DOHH2 (cell line): Measurements from ENCODE around the gene PGAP1.

Experiments used
- H3F3A ChIP-seq: fragments of 200-600 bp; sonication (generic), shearing (Covaris generic); 2 replicates; pipeline ENCODE4 v1.6.0; 2016; ENCODE audit warnings: antibody characterized with exemption, mild to moderate bottlenecking; ENCODE audit not compliant: control insufficient read depth, insufficient read depth
- H3K27ac ChIP-seq: fragments of 200-600 bp; sonication (generic); 2 replicates; pipeline ENCODE4 v1.5.1; 2014; ENCODE audit warnings: low read depth, mild to moderate bottlenecking, low read length, moderate library complexity
- H3K27me3 ChIP-seq: fragments of 200-600 bp; sonication (generic); 2 replicates; pipeline ENCODE4 v1.6.1; 2014; ENCODE audit warnings: mild to moderate bottlenecking, low read length, mixed read lengths; ENCODE audit not compliant: control insufficient read depth
- H3K36me3 ChIP-seq: fragments of 200-600 bp; sonication (generic); 2 replicates; pipeline ENCODE4 v1.6.1; 2014; ENCODE audit warnings: mild to moderate bottlenecking, low read length, moderate library complexity, mixed read lengths; ENCODE audit not compliant: control insufficient read depth
- H3K4me1 ChIP-seq: fragments of 200-600 bp; sonication (generic); 2 replicates; pipeline ENCODE4 v1.6.1; 2014; ENCODE audit warnings: mild to moderate bottlenecking, low read length, mixed read lengths; ENCODE audit not compliant: control insufficient read depth
- H3K4me2 ChIP-seq: fragments of 200-600 bp; sonication (generic); 2 replicates; pipeline ENCODE4 v1.6.0; 2014; ENCODE audit warnings: mild to moderate bottlenecking, low read length, moderate library complexity
- H3K4me3 ChIP-seq: fragments of 200-600 bp; sonication (generic); 2 replicates; pipeline ENCODE4 v1.5.1; 2014; ENCODE audit warnings: mild to moderate bottlenecking, low read length, mixed read lengths
- H3K79me2 ChIP-seq: fragments of 200-600 bp; sonication (generic); 2 replicates; pipeline ENCODE4 v1.6.1; 2014; ENCODE audit warnings: mild to moderate bottlenecking, low read length, mixed read lengths; ENCODE audit not compliant: control insufficient read depth
- H3K9me2 ChIP-seq: fragments of 200-600 bp; sonication (generic); replicated peaks from 2 replicates; pipeline ENCODE4 v1.6.1; 2014; ENCODE audit warnings: mild to moderate bottlenecking, low read length, mixed read lengths; ENCODE audit not compliant: control insufficient read depth
- H3K9me3 ChIP-seq: fragments of 200-600 bp; sonication (generic); 2 replicates; pipeline ENCODE4 v1.6.1; 2014; ENCODE audit warnings: antibody characterized with exemption, low read length, mixed read lengths; ENCODE audit not compliant: control insufficient read depth, insufficient read depth
- H4K20me1 ChIP-seq: fragments of 200-600 bp; sonication (generic); 2 replicates; pipeline ENCODE4 v1.6.0; 2014; ENCODE audit warnings: low read depth, mild to moderate bottlenecking, antibody characterized with exemption, low read length, moderate library complexity; ENCODE audit not compliant: control insufficient read depth, insufficient read depth
- EZH2phosphoT487 ChIP-seq: fragments of 200-600 bp; sonication (generic); IDR thresholded peaks from 2 replicates; pipeline ENCODE4 v1.6.1; 2017; ENCODE audit warnings: borderline replicate concordance, mild to moderate bottlenecking, antibody characterized with exemption, low read length, moderate library complexity, mixed read lengths
- TF ChIP-seq, protein P1 (sequence below): fragments of 200-600 bp; sonication (generic); IDR thresholded peaks from one replicate; pipeline ENCODE4 v1.5.1; 2014; ENCODE audit warnings: antibody characterized with exemption, mild to moderate bottlenecking, low read depth, low read length; ENCODE audit not compliant: poor library complexity, severe bottlenecking

The PGAP1 gene

DNA sequence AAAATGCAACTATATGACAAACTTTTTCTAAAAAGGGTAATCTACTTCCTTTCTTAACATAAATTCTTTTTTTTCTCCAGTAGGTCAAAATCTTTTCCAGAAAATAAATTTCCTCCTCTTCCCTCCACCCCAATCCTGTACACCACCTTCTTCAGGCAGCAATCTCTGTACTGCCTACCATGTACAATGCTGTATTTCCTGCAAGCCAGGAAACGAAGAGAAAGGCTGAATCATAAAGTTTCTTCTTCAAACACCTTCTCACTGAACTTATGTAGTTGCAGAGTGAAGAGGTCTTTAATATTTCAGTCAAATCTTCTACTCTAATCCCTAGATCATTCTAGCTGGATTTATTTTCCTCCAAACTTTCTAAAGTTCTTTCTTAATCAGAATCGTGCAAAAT is 99.2 kb downstream of the PGAP1 start:
- Histone ChIP-seq H3K79me2 (no peaks in the 10 kb centered on the region), H3K27ac (no peak overlapping the region), H4K20me1 (no peaks in the 10 kb centered on the region), H3K27me3 (no peaks in the 10 kb centered on the region), H3K4me1 (no peaks in the 10 kb centered on the region), H3F3A (no peaks in the 10 kb centered on the region), H3K9me3 (no peaks in the 10 kb centered on the region), H3K4me3 (no peak overlapping the region), H3K9me2 (no peaks in the 10 kb centered on the region), H3K36me3 (no peaks in the 10 kb centered on the region), H3K4me2 (no peak overlapping the region)
- TF ChIP-seq, protein P1, sequence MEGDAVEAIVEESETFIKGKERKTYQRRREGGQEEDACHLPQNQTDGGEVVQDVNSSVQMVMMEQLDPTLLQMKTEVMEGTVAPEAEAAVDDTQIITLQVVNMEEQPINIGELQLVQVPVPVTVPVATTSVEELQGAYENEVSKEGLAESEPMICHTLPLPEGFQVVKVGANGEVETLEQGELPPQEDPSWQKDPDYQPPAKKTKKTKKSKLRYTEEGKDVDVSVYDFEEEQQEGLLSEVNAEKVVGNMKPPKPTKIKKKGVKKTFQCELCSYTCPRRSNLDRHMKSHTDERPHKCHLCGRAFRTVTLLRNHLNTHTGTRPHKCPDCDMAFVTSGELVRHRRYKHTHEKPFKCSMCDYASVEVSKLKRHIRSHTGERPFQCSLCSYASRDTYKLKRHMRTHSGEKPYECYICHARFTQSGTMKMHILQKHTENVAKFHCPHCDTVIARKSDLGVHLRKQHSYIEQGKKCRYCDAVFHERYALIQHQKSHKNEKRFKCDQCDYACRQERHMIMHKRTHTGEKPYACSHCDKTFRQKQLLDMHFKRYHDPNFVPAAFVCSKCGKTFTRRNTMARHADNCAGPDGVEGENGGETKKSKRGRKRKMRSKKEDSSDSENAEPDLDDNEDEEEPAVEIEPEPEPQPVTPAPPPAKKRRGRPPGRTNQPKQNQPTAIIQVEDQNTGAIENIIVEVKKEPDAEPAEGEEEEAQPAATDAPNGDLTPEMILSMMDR: no peak
- TF ChIP-seq EZH2phosphoT487: no peak

DNA sequence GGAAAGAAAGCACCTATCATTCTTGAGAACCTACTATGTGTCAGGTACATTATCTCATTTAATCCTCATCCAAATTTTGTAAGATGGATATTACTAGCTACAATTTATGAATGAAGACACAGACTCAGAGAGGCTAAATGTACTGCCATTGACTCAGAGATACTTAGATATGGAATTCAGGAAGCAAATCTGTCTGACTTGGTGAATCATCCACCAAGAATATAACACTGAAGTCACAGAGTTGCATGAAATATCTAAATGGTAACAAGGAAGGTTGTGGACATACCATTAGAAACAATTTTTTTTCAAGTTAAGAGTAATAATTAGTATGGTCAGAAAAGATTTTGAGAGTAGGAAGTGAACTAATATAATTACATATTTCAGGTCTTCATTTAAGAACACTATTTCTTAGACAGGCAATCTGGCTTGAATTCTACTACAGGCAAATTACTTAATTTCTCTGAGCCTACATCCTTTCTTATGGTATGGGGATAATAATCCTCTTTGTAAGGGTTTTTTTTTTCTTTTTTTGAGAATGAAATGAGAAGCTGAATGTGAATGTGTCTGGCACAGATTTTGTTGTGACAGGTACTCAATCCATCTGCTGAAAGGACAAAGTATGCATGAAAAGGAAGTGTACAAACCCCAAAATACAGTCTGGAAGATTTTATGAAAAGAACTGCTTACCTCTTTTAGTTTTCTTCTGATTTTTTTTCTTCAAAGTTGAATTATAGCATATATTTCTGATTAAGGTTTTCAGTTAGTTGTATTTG is 102.6 kb downstream of the PGAP1 start:
- H3K27ac ChIP-seq: no peak overlapping the region
- TF ChIP-seq, protein P1: no peak
- TF ChIP-seq EZH2phosphoT487: no peak
- no peaks in the 10 kb centered on the region for H4K20me1 ChIP-seq
- no peaks in the 10 kb centered on the region for H3K27me3 ChIP-seq
- no peaks in the 10 kb centered on the region for H3K4me1 ChIP-seq
- H3K9me2 ChIP-seq: no peaks in the 10 kb centered on the region
- H3K79me2 ChIP-seq: no peaks in the 10 kb centered on the region
- no peak overlapping the region for H3K4me3 ChIP-seq
- H3F3A ChIP-seq: no peaks in the 10 kb centered on the region
- no peaks in the 10 kb centered on the region for H3K36me3 ChIP-seq
- no peak overlapping the region for H3K4me2 ChIP-seq
- no peaks in the 10 kb centered on the region for H3K9me3 ChIP-seq

DNA sequence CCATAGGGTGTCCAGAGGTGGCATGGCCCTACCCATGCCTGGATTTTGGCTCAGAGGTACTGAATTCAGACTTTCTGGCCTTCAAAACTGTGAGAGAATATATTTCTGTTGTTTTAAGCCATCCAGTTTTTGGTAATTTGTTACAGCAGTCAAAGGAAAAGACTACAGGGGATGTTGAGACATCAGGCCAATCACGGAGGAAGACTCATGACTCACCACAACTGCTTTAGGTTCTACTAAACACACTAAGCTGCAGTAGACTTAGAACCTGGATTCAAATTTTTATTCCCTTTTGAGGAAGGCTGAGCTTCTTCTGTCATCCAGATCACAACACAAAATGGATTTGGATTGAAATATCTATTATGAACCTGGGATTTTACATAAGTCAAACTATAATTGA is 105.3 kb downstream of the PGAP1 start:
- H4K20me1 ChIP-seq: no peaks in the 10 kb centered on the region
- no peaks in the 10 kb centered on the region for H3K4me1 ChIP-seq
- H3K27me3 ChIP-seq: no peaks in the 10 kb centered on the region
- H3K9me2 ChIP-seq: no peaks in the 10 kb centered on the region
- no peaks in the 10 kb centered on the region for H3K9me3 ChIP-seq
- TF ChIP-seq, protein P1: no peak
- no peak for TF ChIP-seq EZH2phosphoT487
- no peaks in the 10 kb centered on the region for H3K36me3 ChIP-seq
- H3F3A ChIP-seq: no peaks in the 10 kb centered on the region
- H3K27ac ChIP-seq: no peak overlapping the region
- no peak overlapping the region for H3K4me2 ChIP-seq
- no peaks in the 10 kb centered on the region for H3K79me2 ChIP-seq
- no peak overlapping the region for H3K4me3 ChIP-seq
